ENCODE results near the gene MYCBPAP.

Gene MYCBPAP

DNA sequence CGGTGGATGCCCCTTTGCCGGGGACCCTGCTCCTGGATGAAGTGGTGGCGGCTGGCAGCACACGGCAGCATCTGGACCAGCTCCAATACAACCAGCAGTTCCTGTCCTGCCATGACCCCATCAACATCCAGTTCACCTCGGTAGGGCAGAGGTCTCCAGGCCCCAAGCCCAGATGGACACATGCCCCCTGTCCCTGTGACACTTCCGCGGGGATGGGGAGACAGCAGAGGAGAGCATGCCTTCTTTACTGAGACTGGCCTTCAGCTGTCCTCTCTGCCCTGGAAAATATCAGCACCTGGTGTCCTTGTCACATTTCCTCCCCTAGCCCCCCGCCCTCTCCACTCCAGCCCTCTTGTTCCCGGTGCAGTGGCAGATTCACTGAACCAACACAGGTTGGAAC, 45.8 kb upstream of the MYCBPAP start:
- Histone ChIP-seq H2AFZ (ENCODE audit: low read length) (no peak overlapping the region), H4K20me1 (ENCODE audit: insufficient read depth, low read length) (no peaks in the 10 kb centered on the region), H3K4me1 (ENCODE audit: insufficient read depth, low read length, severe bottlenecking) (no peaks in the 10 kb centered on the region), H3F3A (ENCODE audit: insufficient read depth, low read length) (no peaks in the 10 kb centered on the region), H3K9ac (ENCODE audit: low read length) (no peak overlapping the region), H3K79me2 (ENCODE audit: insufficient read depth, low read length) (no peaks in the 10 kb centered on the region), H3K27me3 (ENCODE audit: insufficient read depth, low read length) (no peaks in the 10 kb centered on the region), H3K9me3 (ENCODE audit: low read length) (no peaks in the 10 kb centered on the region), H3K4me2 (ENCODE audit: low read length) (no peak overlapping the region), H3K9me2 (ENCODE audit: low read depth, low read length) (no peaks in the 10 kb centered on the region), H3K36me3 (ENCODE audit: insufficient read depth, low read length) (no peaks in the 10 kb centered on the region), H3K27ac (ENCODE audit: low read depth, low read length, poor library complexity, severe bottlenecking) (no peak overlapping the region), H3K4me3 (ENCODE audit: low read depth, low read length, poor library complexity, severe bottlenecking) (no peak overlapping the region)
- TF ChIP-seq, protein P1, sequence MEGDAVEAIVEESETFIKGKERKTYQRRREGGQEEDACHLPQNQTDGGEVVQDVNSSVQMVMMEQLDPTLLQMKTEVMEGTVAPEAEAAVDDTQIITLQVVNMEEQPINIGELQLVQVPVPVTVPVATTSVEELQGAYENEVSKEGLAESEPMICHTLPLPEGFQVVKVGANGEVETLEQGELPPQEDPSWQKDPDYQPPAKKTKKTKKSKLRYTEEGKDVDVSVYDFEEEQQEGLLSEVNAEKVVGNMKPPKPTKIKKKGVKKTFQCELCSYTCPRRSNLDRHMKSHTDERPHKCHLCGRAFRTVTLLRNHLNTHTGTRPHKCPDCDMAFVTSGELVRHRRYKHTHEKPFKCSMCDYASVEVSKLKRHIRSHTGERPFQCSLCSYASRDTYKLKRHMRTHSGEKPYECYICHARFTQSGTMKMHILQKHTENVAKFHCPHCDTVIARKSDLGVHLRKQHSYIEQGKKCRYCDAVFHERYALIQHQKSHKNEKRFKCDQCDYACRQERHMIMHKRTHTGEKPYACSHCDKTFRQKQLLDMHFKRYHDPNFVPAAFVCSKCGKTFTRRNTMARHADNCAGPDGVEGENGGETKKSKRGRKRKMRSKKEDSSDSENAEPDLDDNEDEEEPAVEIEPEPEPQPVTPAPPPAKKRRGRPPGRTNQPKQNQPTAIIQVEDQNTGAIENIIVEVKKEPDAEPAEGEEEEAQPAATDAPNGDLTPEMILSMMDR (IDR thresholded peaks at IDR 0.05; ENCODE audit: low read length), result no peak
- TF ChIP-seq EZH2 (IDR thresholded peaks at IDR 0.05; ENCODE audit: borderline replicate concordance, low read length), result no peak

- no peak overlapping the region for H3K4me3 ChIP-seq (ENCODE audit: low read depth, low read length, poor library complexity, severe bottlenecking)
- H3K9me2 ChIP-seq (ENCODE audit: low read depth, low read length), result no peaks in the 10 kb centered on the region
- TF ChIP-seq, protein P1 (IDR thresholded peaks at IDR 0.05; ENCODE audit: low read length), result no peak
- no peak for TF ChIP-seq EZH2 (IDR thresholded peaks at IDR 0.05; ENCODE audit: borderline replicate concordance, low read length)
- no peak overlapping the region for H2AFZ ChIP-seq (ENCODE audit: low read length)
- H3K9me3 ChIP-seq (ENCODE audit: low read length), result no peaks in the 10 kb centered on the region
- no peaks in the 10 kb centered on the region for H3K4me1 ChIP-seq (ENCODE audit: insufficient read depth, low read length, severe bottlenecking)
- H3K9ac ChIP-seq (ENCODE audit: low read length), result no peak overlapping the region
- H3K36me3 ChIP-seq (ENCODE audit: insufficient read depth, low read length), result no peaks in the 10 kb centered on the region
- no peaks in the 10 kb centered on the region for H4K20me1 ChIP-seq (ENCODE audit: insufficient read depth, low read length)
- H3K4me2 ChIP-seq (ENCODE audit: low read length), result no peak overlapping the region
- H3K27ac ChIP-seq (ENCODE audit: low read depth, low read length, poor library complexity, severe bottlenecking), result no peak overlapping the region
- H3K79me2 ChIP-seq (ENCODE audit: insufficient read depth, low read length), result no peaks in the 10 kb centered on the region
- H3K27me3 ChIP-seq (ENCODE audit: insufficient read depth, low read length), result no peaks in the 10 kb centered on the region
- H3F3A ChIP-seq (ENCODE audit: insufficient read depth, low read length), result no peaks in the 10 kb centered on the region
These were observed 44.1 kb upstream of the MYCBPAP start for GRCh38 chr17:50464121-50464520.

DNA sequence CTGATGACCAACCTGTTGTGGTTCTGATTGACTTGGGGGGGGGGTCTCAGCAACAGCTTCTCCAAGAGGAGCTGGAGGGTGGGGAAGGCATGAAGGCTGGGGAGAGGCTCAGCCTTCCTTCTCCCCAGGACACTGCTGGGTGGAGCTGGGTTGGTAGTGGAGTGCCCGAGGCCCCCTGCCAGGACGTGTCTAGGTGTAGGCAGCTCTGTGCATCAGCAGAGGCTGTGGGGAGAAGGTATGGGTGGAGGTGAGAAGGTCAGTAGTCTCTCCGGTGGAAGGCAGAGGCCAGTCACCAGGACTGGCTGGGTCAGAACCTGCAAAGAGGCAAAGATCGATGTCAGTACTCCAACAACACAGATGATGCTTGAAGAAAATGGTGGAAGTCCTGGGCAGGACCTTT, 43.5 kb upstream of the MYCBPAP start:
- H3K27me3 ChIP-seq (ENCODE audit: insufficient read depth, low read length), result no peaks in the 10 kb centered on the region
- H3K36me3 ChIP-seq (ENCODE audit: insufficient read depth, low read length), result no peaks in the 10 kb centered on the region
- no peak overlapping the region for H3K4me3 ChIP-seq (ENCODE audit: low read depth, low read length, poor library complexity, severe bottlenecking)
- no peak overlapping the region for H3K4me2 ChIP-seq (ENCODE audit: low read length)
- H3K79me2 ChIP-seq (ENCODE audit: insufficient read depth, low read length), result no peaks in the 10 kb centered on the region
- no peaks in the 10 kb centered on the region for H3K4me1 ChIP-seq (ENCODE audit: insufficient read depth, low read length, severe bottlenecking)
- TF ChIP-seq, protein P1 (IDR thresholded peaks at IDR 0.05; ENCODE audit: low read length), result no peak
- no peak for TF ChIP-seq EZH2 (IDR thresholded peaks at IDR 0.05; ENCODE audit: borderline replicate concordance, low read length)
- H3K9me2 ChIP-seq (ENCODE audit: low read depth, low read length), result no peaks in the 10 kb centered on the region
- H4K20me1 ChIP-seq (ENCODE audit: insufficient read depth, low read length), result no peaks in the 10 kb centered on the region
- no peak overlapping the region for H3K27ac ChIP-seq (ENCODE audit: low read depth, low read length, poor library complexity, severe bottlenecking)
- H3K9ac ChIP-seq (ENCODE audit: low read length), result no peak overlapping the region
- H2AFZ ChIP-seq (ENCODE audit: low read length), result no peak overlapping the region
- no peaks in the 10 kb centered on the region for H3F3A ChIP-seq (ENCODE audit: insufficient read depth, low read length)
- no peaks in the 10 kb centered on the region for H3K9me3 ChIP-seq (ENCODE audit: low read length)
